ENCODE data around the gene PTX4. TPM values are rescaled to one million over a fixed set of nuclear protein-coding genes. Genes with fewer than 3 reads are reported as not detected.

Gene PTX4
- total RNA-seq, 1 donor = 0.27 TPM

DNA sequence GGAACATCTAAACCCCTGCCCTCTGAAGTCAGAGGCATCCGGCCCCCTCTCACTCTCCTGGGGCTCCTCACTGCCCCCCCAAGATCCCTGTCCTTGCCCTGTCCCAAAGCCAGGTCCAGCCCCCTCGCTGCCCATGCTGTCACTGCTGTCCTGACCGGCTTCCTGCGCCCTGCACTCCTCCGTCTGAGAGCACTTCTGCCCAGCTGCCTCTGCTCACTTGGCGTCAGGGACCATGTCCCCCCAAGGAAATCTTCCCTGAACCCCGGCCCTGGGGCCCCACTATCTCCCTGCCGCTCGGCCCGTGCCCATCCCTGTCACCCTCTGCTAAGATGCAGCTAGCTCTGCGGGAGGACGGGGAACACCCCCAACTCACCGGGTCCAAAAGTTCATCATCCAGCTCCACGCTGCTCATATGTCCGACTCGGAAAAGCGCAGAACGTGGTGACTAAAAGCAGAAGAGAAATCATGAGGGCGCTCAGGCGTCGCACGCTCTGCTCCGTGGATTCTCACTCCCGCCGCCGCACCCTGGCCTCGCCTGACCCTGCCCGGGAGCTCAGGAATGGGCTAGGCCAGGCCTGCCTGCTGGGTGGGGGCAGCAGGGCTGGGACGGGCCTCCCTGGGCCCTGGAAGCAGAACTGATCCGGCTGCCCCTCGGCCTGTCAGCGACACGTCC is 23.7 kb downstream of the PTX4 start:
- no peak for DNase-seq (ENCODE audit: low read depth in 2 of 3, low spot score in 2 of 3)

DNA sequence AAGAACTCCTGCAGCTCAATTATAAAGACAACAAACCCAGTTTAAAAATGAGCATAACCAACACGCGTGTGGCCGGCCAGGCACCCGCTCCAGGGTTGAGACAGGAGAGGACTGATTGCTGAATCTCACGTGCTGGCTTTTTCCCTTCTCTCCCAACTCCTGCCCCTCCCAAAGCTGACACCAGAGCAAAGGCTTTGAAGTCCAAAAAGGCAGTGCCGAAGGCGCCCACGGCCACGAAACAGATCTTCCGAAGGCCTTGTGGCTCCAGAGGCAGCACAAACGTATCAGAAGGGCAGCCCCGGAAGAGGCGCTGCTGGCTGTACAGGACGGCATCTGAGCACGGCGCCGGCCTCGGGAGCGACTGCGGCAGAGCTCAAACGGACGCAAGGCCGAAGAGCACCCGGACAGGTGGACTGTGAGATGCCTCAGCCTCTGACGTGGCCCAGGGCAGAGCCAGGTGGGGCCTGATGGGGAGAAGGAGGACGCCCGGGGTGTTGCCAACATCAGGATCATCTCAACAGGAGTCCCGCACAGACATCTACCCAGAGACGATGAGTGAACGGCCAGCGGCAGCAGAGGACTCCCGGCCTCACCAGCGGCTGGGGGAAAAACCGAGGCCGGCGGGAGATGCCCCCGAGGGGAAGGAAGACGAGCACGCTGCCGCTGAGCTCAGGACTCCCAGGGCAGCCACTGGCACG is 24.4 kb downstream of the PTX4 start:
- no peak for DNase-seq (ENCODE audit: low read depth in 2 of 3, low spot score in 2 of 3)

GRCh38 chr16:1461146-1461545 is 27.6 kb downstream of the PTX4 start:
- DNase-seq (ENCODE audit: low read depth in 2 of 3, low spot score in 2 of 3) = no peak

GRCh38 chr16:1460602-1461138 is 28.1 kb downstream of the PTX4 start:
- DNase-seq (ENCODE audit: low read depth in 2 of 3, low spot score in 2 of 3) = no peak

DNA sequence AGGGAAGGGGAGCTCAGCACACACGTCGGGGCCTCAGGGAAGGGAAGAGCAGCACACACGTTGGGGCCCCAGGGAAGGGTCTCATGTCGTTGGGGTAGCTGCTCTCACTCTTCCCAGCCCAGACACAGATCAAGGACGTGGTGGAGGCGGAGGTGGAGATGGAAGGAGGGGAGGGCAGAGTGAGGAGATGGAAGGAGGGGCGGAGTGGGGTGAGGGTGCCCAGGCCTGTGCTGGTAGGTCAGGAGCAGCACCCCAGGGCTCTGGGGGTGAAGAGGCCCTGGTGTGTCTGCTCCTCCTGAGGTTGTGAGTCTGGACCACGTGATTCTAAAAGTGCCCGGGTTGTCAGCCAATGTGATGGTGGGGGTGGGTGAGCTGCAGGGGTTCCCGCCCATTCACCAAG is 28.8 kb downstream of the PTX4 start:
- DNase-seq (ENCODE audit: low read depth in 2 of 3, low spot score in 2 of 3) = no peak

DNA sequence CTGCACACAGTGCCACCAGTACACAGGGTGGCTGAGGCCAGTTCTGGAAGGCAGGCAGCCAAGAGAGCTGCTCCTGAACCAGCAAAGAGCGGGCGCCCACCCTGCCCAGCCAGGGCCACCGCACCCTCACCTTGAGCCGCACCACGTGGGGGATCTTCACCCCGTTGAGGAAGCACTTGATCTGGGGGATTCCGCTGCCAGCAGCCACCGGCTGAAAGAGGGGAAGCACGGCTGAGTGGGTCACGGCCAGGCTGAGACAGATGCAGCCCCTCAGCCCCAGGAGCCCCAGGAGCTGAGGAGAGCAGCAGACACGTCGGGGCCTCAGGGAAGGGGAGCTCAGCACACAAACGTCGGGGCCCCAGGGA is 29.8 kb downstream of the PTX4 start:
- peak in 2 of 3 donors; percentile 44 to 52 for DNase-seq (ENCODE audit: low read depth in 2 of 3, low spot score in 2 of 3)

GRCh38 chr16:1458336-1458976 is 30.3 kb downstream of the PTX4 start:
- DNase-seq (ENCODE audit: low read depth in 2 of 3, low spot score in 2 of 3) = no peak

GRCh38 chr16:1457489-1458245 is 31.1 kb downstream of the PTX4 start:
- peak in 1 of 3 donors; percentile 63 for DNase-seq (ENCODE audit: low read depth in 2 of 3, low spot score in 2 of 3)

- no peak for DNase-seq (ENCODE audit: low read depth in 2 of 3, low spot score in 2 of 3)
These were observed 31.8 kb downstream of the PTX4 start for GRCh38 chr16:1456951-1457350.

- no peak for DNase-seq (ENCODE audit: low read depth in 2 of 3, low spot score in 2 of 3)
These were observed 33.3 kb downstream of the PTX4 start for GRCh38 chr16:1455190-1456171.

GRCh38 chr16:1454561-1454960 is 34.2 kb downstream of the PTX4 start:
- DNase-seq (ENCODE audit: low read depth in 2 of 3, low spot score in 2 of 3) = no peak

DNA sequence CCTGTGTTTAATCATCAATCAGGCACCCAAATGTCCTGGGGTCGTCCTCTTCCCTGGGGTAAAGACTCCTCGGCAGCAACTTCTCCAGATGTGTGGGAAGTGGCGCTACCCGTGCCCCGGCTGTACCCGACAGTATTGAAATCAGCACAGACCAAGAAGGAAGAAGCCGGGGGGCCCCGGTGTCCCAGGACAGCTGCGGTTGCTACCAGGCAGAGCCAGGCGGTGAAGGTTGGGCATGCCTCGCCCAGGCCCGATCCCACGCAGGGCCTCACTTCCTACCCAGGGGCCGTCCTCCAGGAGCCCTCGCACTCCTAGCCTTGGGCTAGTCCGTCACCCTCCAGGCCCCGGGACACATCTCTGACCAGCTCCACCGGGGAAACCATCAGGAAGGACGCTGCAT is 35.4 kb downstream of the PTX4 start:
- DNase-seq (ENCODE audit: low read depth in 2 of 3, low spot score in 2 of 3) = no peak

GRCh38 chr16:1452530-1452929 is 36.2 kb downstream of the PTX4 start:
- no peak for DNase-seq (ENCODE audit: low read depth in 2 of 3, low spot score in 2 of 3)

- DNase-seq (ENCODE audit: low read depth in 2 of 3, low spot score in 2 of 3) = no peak
These were observed 36.9 kb downstream of the PTX4 start for GRCh38 chr16:1451702-1452392.

- no peak for DNase-seq (ENCODE audit: low read depth in 2 of 3, low spot score in 2 of 3)
These were observed 37.9 kb downstream of the PTX4 start for GRCh38 chr16:1450841-1451240.

DNA sequence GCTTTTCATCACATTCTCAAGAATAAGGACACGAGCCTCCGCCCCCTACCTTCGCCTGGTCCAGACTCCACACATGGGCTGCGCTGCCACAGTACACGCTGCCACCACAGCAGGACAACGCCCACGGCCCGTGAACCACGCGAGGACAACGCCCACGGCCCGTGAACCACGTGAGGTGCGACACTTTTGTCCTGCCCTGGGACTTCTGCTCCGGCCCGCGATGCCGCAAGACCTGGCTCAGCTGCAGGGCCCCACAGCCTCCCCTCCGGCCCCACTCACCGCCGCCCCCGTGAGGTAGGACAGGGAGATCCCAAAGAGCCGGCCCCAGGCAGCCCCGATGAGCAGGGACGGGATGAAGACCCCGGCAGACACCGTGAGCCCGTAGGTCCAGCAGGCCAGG is 38.5 kb downstream of the PTX4 start:
- DNase-seq (ENCODE audit: low read depth in 2 of 3, low spot score in 2 of 3) = no peak

GRCh38 chr16:1449201-1449788 is 39.4 kb downstream of the PTX4 start:
- DNase-seq (ENCODE audit: low read depth in 2 of 3, low spot score in 2 of 3) = no peak

GRCh38 chr16:1448536-1449116 is 40.1 kb downstream of the PTX4 start:
- DNase-seq (ENCODE audit: low read depth in 2 of 3, low spot score in 2 of 3) = no peak

DNA sequence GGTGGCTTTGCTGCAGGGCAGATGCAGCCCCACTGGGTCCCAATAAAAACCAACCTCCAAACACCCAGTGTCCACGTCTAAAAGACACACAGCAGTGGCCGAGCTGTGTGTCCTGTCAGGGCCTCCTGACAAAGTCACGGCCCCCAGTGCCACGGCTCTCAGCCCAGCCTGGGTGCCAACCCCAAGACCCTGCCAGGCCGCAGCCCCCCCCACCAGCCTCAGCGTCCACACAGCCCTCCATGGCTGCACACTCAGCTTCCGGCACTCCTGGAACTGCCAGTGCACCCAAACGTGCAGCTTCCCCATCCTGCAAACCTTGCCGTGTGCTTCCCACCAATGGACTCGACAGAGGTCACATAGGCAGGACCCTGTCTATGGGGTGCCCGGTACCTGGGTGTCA is 40.8 kb downstream of the PTX4 start:
- DNase-seq (ENCODE audit: low read depth in 2 of 3, low spot score in 2 of 3) = no peak
